HCT116 (cell line): ENCODE results near the gene KCNAB2. TPM values are rescaled to one million over a fixed set of nuclear protein-coding genes. Genes with fewer than 3 reads are reported as not detected.

ENCODE experiments used
- ATAC-seq: fragments of 200-7000 bp; cut with Tn5 transposase; 2 replicates; pipeline ENCODE4 v1.9.1; 2020; ENCODE audit warnings: mild to moderate bottlenecking, moderate library complexity
- BruUV-seq: library from RNA; stranded (reverse); fragments of 400-500 nt; replicated peaks from 2 replicates; lab custom pipeline; 2021; lab: Mats Ljungman, UMichigan
- CTCF ChIA-PET: fragments of 300-600 bp; sonication (Branson Sonifier 250); formaldehyde crosslinking; loops from one replicate; lab custom pipeline; 2021; ENCODE audit warnings: antibody characterized with exemption; lab: Charles Lee
- POLR2A ChIA-PET: fragments of 300-600, 350-600 bp; sonication (Branson Sonifier 250); formaldehyde crosslinking; loops from one replicate; lab custom pipeline; 2021; ENCODE audit warnings: antibody characterized with exemption; lab: Charles Lee
- RAD21 ChIA-PET, 2 experiments: fragments of 300-600 bp; sonication (Branson Sonifier 250); formaldehyde crosslinking; loops; one replicate each; lab custom pipeline; 2023; ENCODE audit warnings: low total read pairs in 2 of 2; ENCODE audit not compliant: uncharacterized antibody in 2 of 2, unreplicated experiment in 2 of 2, low non-redundant PET in 1 of 2; lab: Charles Lee
- DNase-seq: peaks from one replicate; pipeline ENCODE4 v3.0.0-alpha.2; 2010; ENCODE audit warnings: low read depth, low spot score
- H2AFZ ChIP-seq: fragments of 200-600 bp; shearing (Covaris generic), sonication (generic); 2 replicates; pipeline ENCODE4 v1.6.1; 2017; ENCODE audit warnings: low read depth, mixed run types, mixed read lengths, antibody characterized with exemption, low read length; ENCODE audit not compliant: poor library complexity, severe bottlenecking
- H3K27ac ChIP-seq: 2 replicates; pipeline ENCODE4 v1.5.1; 2012; ENCODE audit warnings: low read depth, low read length
- H3K27me3 ChIP-seq: fragments of 200-600 bp; sonication (generic); 2 replicates; pipeline ENCODE4 v1.6.1; 2016; ENCODE audit warnings: mixed run types, low read length, mixed read lengths; ENCODE audit not compliant: insufficient read depth
- H3K36me3 ChIP-seq, 2 experiments: fragments of 200-500 bp in 1 of 2; fragments of 200-600 bp in 1 of 2; sonication (Bioruptor generic) in 1 of 2; sonication (generic) in 1 of 2; 2 replicates each; pipeline versions ENCODE4 v1.5.1 to v1.6.1; 2014 to 2016; ENCODE audit warnings: low read length in 2 of 2, inconsistent platforms in 1 of 2, mixed read lengths in 1 of 2, mixed run types in 1 of 2; ENCODE audit not compliant: insufficient read depth in 2 of 2, control insufficient read depth in 1 of 2
- H3K4me1 ChIP-seq, 2 experiments: fragments of 200-600 bp in 1 of 2; sonication (generic) in 1 of 2; 2 replicates each; pipeline versions ENCODE4 v1.5.1 to v1.6.1; 2012 to 2017; ENCODE audit warnings: low read length in 2 of 2, inconsistent platforms in 1 of 2, mild to moderate bottlenecking in 1 of 2, mixed read lengths in 1 of 2, mixed run types in 1 of 2, moderate library complexity in 1 of 2; ENCODE audit not compliant: insufficient read depth in 2 of 2, control insufficient read depth in 1 of 2
- H3K4me2 ChIP-seq: fragments of 200-600 bp; sonication (generic); 2 replicates; pipeline ENCODE4 v1.6.1; 2017; ENCODE audit warnings: mixed run types, low read length, mixed read lengths
- H3K4me3 ChIP-seq, 2 experiments: fragments of 200-600 bp in 1 of 2; sonication (generic) in 1 of 2; replicated peaks in 1 of 2; 2 replicates each; pipeline ENCODE4 v1.5.1; 2011 to 2016; ENCODE audit warnings: low read length in 2 of 2, control low read depth in 1 of 2, low read depth in 1 of 2, mild to moderate bottlenecking in 1 of 2, mixed read lengths in 1 of 2, mixed run types in 1 of 2
- H3K79me2 ChIP-seq: fragments of 200-600 bp; sonication (generic); 2 replicates; pipeline ENCODE4 v1.6.1; 2017; ENCODE audit warnings: mild to moderate bottlenecking, mixed run types, low read length, moderate library complexity, mixed read lengths; ENCODE audit not compliant: insufficient read depth
- H3K9ac ChIP-seq: fragments of 200-600 bp; sonication (generic); 2 replicates; pipeline ENCODE4 v1.6.1; 2016; ENCODE audit warnings: low read length, mixed read lengths
- H3K9me2 ChIP-seq: fragments of 200-600 bp; sonication (generic), shearing (Covaris generic); 2 replicates; pipeline ENCODE4 v1.6.1; 2017; ENCODE audit warnings: mixed run types, mild to moderate bottlenecking, moderate library complexity; ENCODE audit not compliant: insufficient read depth
- H3K9me3 ChIP-seq, 2 experiments: fragments of 200-500 bp in 1 of 2; fragments of 200-600 bp in 1 of 2; sonication (Bioruptor generic) in 1 of 2; sonication (generic) in 1 of 2; 2 replicates each; pipeline ENCODE4 v1.6.1; 2014 to 2017; ENCODE audit warnings: low read length in 2 of 2, mixed read lengths in 2 of 2, inconsistent platforms in 1 of 2, low read depth in 1 of 2, mild to moderate bottlenecking in 1 of 2, mixed run types in 1 of 2, moderate library complexity in 1 of 2; ENCODE audit not compliant: control insufficient read depth in 1 of 2, insufficient read depth in 1 of 2
- H4K20me1 ChIP-seq: fragments of 200-600 bp; sonication (generic), shearing (Covaris generic); 2 replicates; pipeline ENCODE4 v1.6.1; 2017; ENCODE audit warnings: mixed run types, mild to moderate bottlenecking, moderate library complexity; ENCODE audit not compliant: insufficient read depth
- CBX3 ChIP-seq: IDR thresholded peaks from 2 replicates; pipeline ENCODE4 v1.6.1; 2012; ENCODE audit warnings: low read depth
- CEBPB ChIP-seq: IDR thresholded peaks from 2 replicates; pipeline ENCODE4 v1.6.1; 2012; ENCODE audit warnings: low read depth
- EGR1 ChIP-seq: IDR thresholded peaks from 2 replicates; pipeline ENCODE4 v1.6.1; 2012; ENCODE audit warnings: low read depth
- ELF1 ChIP-seq: IDR thresholded peaks from 2 replicates; pipeline ENCODE4 v1.6.1; 2012; ENCODE audit warnings: low read depth, borderline replicate concordance
- EZH2 ChIP-seq: fragments of 200-600 bp; sonication (generic); IDR thresholded peaks from 2 replicates; pipeline ENCODE4 v1.6.1; 2017; ENCODE audit warnings: antibody characterized with exemption, mixed run types
- EZH2phosphoT487 ChIP-seq: fragments of 200-600 bp; IDR thresholded peaks from 2 replicates; pipeline ENCODE4 v1.6.1; 2018; ENCODE audit warnings: antibody characterized with exemption, borderline replicate concordance
- FOSL1 ChIP-seq: IDR thresholded peaks from 2 replicates; pipeline ENCODE4 v1.6.1; 2012; ENCODE audit warnings: low read depth
- JUND ChIP-seq: IDR thresholded peaks from 2 replicates; pipeline ENCODE4 v1.6.1; 2012
- POLR2A ChIP-seq: IDR thresholded peaks from 2 replicates; pipeline ENCODE4 v1.7.0; 2011; ENCODE audit warnings: borderline replicate concordance; ENCODE audit not compliant: insufficient read depth, insufficient read length; ENCODE audit errors: extremely low read depth
- SIN3A ChIP-seq: IDR thresholded peaks from 2 replicates; pipeline ENCODE4 v1.6.1; 2012; ENCODE audit warnings: low read depth
- SP1 ChIP-seq: IDR thresholded peaks from 2 replicates; pipeline ENCODE4 v1.6.1; 2012; ENCODE audit warnings: low read depth
- SRF ChIP-seq: IDR thresholded peaks from 2 replicates; pipeline ENCODE4 v1.6.1; 2012; ENCODE audit warnings: low read depth
- TCF7L2 ChIP-seq: IDR thresholded peaks from 2 replicates; pipeline ENCODE4 v1.7.0; 2011; ENCODE audit warnings: borderline replicate concordance, inconsistent platforms; ENCODE audit not compliant: insufficient read depth, insufficient read length; ENCODE audit errors: extremely low read depth
- YY1 ChIP-seq: IDR thresholded peaks from 2 replicates; pipeline ENCODE4 v1.6.1; 2011; ENCODE audit warnings: low read length, low read depth, moderate library complexity, mild to moderate bottlenecking; ENCODE audit not compliant: insufficient replicate concordance; ENCODE audit errors: extremely low read depth
- ZFX ChIP-seq: fragments of 450-650 bp; IDR thresholded peaks from 2 replicates; pipeline ENCODE4 v1.6.1; 2017
- ZNF274 ChIP-seq: fragments of 200-500 bp; sonication (Bioruptor generic); IDR thresholded peaks from 2 replicates; pipeline ENCODE4 v1.6.1; 2014; ENCODE audit warnings: mild to moderate bottlenecking, low read depth, low read length, inconsistent platforms
- intact Hi-C: fragments of 100-400 bp; cut with micrococcal nuclease; formaldehyde crosslinking; loops from 2 replicates; pipeline ENCODE4 v1.10.0; 2022
- total RNA-seq: library from RNA; stranded (reverse); gene quantifications from one replicate; pipeline ENCODE4 v1.2.1, GENCODE V29; 2021; ENCODE audit not compliant: unreplicated experiment
- TF ChIP-seq, protein P1 (sequence below): IDR thresholded peaks from 2 replicates; pipeline ENCODE4 v1.6.1; 2012
- TF ChIP-seq, protein P2 (sequence below): IDR thresholded peaks from 2 replicates; pipeline ENCODE4 v1.6.1; 2012; ENCODE audit warnings: low read depth
- TF ChIP-seq, protein P3 (sequence below): IDR thresholded peaks from 2 replicates; pipeline ENCODE4 v1.6.1; 2012

The KCNAB2 gene
- total RNA-seq, 1 experiment from 2014 or later: 18.1 TPM

DNA sequence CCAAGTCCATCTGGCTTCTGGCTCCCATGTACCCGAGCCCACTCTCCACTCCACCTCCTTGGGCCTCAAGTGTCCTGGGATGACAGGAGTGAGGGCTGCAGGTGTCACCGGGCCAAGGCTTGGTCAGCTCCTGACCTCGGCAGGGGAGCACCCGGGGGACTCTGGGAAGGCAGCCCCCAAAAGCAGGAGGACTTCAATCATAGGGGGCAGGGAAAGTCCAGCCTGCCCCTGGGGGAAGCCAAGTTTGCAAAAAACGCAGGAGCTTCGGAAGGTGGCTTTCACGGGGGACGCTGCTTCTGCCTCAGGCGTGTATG lies 56.8 kb downstream of the KCNAB2 start:
- no peaks in the 10 kb centered on the region for H3K79me2 ChIP-seq
- ChIA-PET RAD21 (no interaction called here), POLR2A (no interaction called here), CTCF (no interaction called here)
- no peak overlapping the region for H3K9ac ChIP-seq
- no peaks in the 10 kb centered on the region for H3K27me3 ChIP-seq
- H3K4me1 ChIP-seq: no peaks in the 10 kb centered on the region; a peak in 2 of 4 replicates
- H3K36me3 ChIP-seq: no peaks in the 10 kb centered on the region
- H4K20me1 ChIP-seq: no peaks in the 10 kb centered on the region
- no peaks in the 10 kb centered on the region for H3K9me3 ChIP-seq
- intact Hi-C loops: no loop called here
- H3K4me3 ChIP-seq: no peak overlapping the region
- no TSS peak for BruUV-seq
- no peak overlapping the region for H2AFZ ChIP-seq
- H3K27ac ChIP-seq: no peak overlapping the region
- ATAC-seq (no peak), DNase-seq (no peak)
- TF ChIP-seq EZH2phosphoT487 (no peak), CEBPB (no peak), POLR2A (no peak), SP1 (no peak), SIN3A (no peak), SRF (no peak), EGR1 (no peak), JUND (no peak), ZFX (no peak), CBX3 (no peak), ZNF274 (no peak), ELF1 (no peak), EZH2 (no peak), FOSL1 (no peak), YY1 (no peak), TCF7L2 (no peak)
- TF ChIP-seq, protein P1, sequence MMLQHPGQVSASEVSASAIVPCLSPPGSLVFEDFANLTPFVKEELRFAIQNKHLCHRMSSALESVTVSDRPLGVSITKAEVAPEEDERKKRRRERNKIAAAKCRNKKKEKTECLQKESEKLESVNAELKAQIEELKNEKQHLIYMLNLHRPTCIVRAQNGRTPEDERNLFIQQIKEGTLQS: no peak
- TF ChIP-seq, protein P2, sequence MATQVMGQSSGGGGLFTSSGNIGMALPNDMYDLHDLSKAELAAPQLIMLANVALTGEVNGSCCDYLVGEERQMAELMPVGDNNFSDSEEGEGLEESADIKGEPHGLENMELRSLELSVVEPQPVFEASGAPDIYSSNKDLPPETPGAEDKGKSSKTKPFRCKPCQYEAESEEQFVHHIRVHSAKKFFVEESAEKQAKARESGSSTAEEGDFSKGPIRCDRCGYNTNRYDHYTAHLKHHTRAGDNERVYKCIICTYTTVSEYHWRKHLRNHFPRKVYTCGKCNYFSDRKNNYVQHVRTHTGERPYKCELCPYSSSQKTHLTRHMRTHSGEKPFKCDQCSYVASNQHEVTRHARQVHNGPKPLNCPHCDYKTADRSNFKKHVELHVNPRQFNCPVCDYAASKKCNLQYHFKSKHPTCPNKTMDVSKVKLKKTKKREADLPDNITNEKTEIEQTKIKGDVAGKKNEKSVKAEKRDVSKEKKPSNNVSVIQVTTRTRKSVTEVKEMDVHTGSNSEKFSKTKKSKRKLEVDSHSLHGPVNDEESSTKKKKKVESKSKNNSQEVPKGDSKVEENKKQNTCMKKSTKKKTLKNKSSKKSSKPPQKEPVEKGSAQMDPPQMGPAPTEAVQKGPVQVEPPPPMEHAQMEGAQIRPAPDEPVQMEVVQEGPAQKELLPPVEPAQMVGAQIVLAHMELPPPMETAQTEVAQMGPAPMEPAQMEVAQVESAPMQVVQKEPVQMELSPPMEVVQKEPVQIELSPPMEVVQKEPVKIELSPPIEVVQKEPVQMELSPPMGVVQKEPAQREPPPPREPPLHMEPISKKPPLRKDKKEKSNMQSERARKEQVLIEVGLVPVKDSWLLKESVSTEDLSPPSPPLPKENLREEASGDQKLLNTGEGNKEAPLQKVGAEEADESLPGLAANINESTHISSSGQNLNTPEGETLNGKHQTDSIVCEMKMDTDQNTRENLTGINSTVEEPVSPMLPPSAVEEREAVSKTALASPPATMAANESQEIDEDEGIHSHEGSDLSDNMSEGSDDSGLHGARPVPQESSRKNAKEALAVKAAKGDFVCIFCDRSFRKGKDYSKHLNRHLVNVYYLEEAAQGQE: no peak
- TF ChIP-seq, protein P3, sequence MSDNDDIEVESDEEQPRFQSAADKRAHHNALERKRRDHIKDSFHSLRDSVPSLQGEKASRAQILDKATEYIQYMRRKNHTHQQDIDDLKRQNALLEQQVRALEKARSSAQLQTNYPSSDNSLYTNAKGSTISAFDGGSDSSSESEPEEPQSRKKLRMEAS: no peak
- no peak overlapping the region for H3K4me2 ChIP-seq
- H3K9me2 ChIP-seq: no peaks in the 10 kb centered on the region
